Measurements from ENCODE around the gene RGS13. TPM values are rescaled to one million over a fixed set of nuclear protein-coding genes. Genes with fewer than 3 reads are reported as not detected.

RGS13 gene
- total and polyA plus RNA-seq, 2 donors (not counting 1 experiment from before 2014, with no cell fraction given), result not detected

- DNase-seq (ENCODE audit: low read depth in 2 of 2), result peak in 1 of 2 donors; percentile 40
- H3K4me3 ChIP-seq (replicated peaks in 1 of 4; ENCODE audit: control extremely low read depth in 1 of 4, insufficient read depth in 1 of 4, low read depth in 3 of 4, low read length in 4 of 4), result no peak overlapping the region
- no peaks in the 10 kb centered on the region for H3K36me3 ChIP-seq (ENCODE audit: control insufficient read depth, insufficient read depth, low read length)
- no peak overlapping the region for H2AFZ ChIP-seq (ENCODE audit: low read length)
- no peaks in the 10 kb centered on the region for H4K20me1 ChIP-seq (ENCODE audit: control insufficient read depth, extremely low read depth, insufficient read depth, low read length)
- H3K9ac ChIP-seq (ENCODE audit: insufficient read depth, low read length), result no peak overlapping the region
- TF ChIP-seq EZH2 (IDR thresholded peaks at IDR 0.05; ENCODE audit: low read length, missing control alignments), result no peak
- TF ChIP-seq, protein P1, sequence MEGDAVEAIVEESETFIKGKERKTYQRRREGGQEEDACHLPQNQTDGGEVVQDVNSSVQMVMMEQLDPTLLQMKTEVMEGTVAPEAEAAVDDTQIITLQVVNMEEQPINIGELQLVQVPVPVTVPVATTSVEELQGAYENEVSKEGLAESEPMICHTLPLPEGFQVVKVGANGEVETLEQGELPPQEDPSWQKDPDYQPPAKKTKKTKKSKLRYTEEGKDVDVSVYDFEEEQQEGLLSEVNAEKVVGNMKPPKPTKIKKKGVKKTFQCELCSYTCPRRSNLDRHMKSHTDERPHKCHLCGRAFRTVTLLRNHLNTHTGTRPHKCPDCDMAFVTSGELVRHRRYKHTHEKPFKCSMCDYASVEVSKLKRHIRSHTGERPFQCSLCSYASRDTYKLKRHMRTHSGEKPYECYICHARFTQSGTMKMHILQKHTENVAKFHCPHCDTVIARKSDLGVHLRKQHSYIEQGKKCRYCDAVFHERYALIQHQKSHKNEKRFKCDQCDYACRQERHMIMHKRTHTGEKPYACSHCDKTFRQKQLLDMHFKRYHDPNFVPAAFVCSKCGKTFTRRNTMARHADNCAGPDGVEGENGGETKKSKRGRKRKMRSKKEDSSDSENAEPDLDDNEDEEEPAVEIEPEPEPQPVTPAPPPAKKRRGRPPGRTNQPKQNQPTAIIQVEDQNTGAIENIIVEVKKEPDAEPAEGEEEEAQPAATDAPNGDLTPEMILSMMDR (conservative IDR thresholded peaks at IDR 0.05 in 1 of 2, IDR thresholded peaks at IDR 0.05 in 1 of 2; ENCODE audit: low read depth in 1 of 2, low read length in 2 of 2), result no peak
- no peaks in the 10 kb centered on the region for H3K9me3 ChIP-seq (ENCODE audit: control insufficient read depth, insufficient read depth, low read depth, low read length)
- H3K79me2 ChIP-seq (ENCODE audit: control insufficient read depth, insufficient read depth, low read length), result no peaks in the 10 kb centered on the region
- no peaks in the 10 kb centered on the region for H3K4me1 ChIP-seq (ENCODE audit: control insufficient read depth, extremely low read depth, insufficient read depth, low read length)
- no peak overlapping the region for H3K4me2 ChIP-seq (ENCODE audit: extremely low read depth, insufficient read depth, low read length)
- H3K27me3 ChIP-seq (ENCODE audit: control insufficient read depth, insufficient read depth, low read length), result no peaks in the 10 kb centered on the region
- no peak overlapping the region for H3K27ac ChIP-seq (ENCODE audit: insufficient read depth, low read length)
Measured at GRCh38 chr1:192589813-192590212, 46.1 kb upstream of the RGS13 start.

DNA sequence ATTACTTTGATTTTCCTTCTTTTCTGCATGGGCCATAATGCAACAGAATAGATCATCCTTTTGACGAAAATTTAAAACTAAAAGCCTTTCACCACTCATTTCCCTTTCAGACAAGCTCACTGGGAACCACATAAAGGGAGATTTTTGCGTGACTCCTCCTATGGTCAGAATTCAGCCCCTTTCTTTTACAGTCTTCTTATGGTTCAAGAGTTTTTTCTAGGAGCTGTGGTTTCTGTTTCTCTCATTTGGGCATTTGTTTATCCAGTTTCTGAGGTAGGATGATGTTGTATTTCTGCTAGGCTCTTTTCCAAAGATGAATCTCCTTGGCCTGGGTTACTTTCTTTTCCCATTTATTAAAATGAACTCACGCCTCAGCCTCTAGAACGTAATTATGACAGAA is 43.4 kb upstream of the RGS13 start:
- Histone ChIP-seq H3K9me3 (ENCODE audit: control insufficient read depth, insufficient read depth, low read depth, low read length) (no peaks in the 10 kb centered on the region), H3K79me2 (ENCODE audit: control insufficient read depth, insufficient read depth, low read length) (no peaks in the 10 kb centered on the region), H3K4me3 (replicated peaks in 1 of 4; ENCODE audit: control extremely low read depth in 1 of 4, insufficient read depth in 1 of 4, low read depth in 3 of 4, low read length in 4 of 4) (no peak overlapping the region), H3K27ac (ENCODE audit: insufficient read depth, low read length) (no peak overlapping the region), H3K36me3 (ENCODE audit: control insufficient read depth, insufficient read depth, low read length) (no peaks in the 10 kb centered on the region), H3K4me2 (ENCODE audit: extremely low read depth, insufficient read depth, low read length) (no peak overlapping the region), H3K4me1 (ENCODE audit: control insufficient read depth, extremely low read depth, insufficient read depth, low read length) (no peaks in the 10 kb centered on the region), H4K20me1 (ENCODE audit: control insufficient read depth, extremely low read depth, insufficient read depth, low read length) (no peaks in the 10 kb centered on the region), H3K9ac (ENCODE audit: insufficient read depth, low read length) (no peak overlapping the region), H3K27me3 (ENCODE audit: control insufficient read depth, insufficient read depth, low read length) (no peaks in the 10 kb centered on the region), H2AFZ (ENCODE audit: low read length) (peak overlapping the region; percentile 33)
- TF ChIP-seq, protein P1 (conservative IDR thresholded peaks at IDR 0.05 in 1 of 2, IDR thresholded peaks at IDR 0.05 in 1 of 2; ENCODE audit: low read depth in 1 of 2, low read length in 2 of 2), result no peak
- no peak for TF ChIP-seq EZH2 (IDR thresholded peaks at IDR 0.05; ENCODE audit: low read length, missing control alignments)
- no peak for DNase-seq (ENCODE audit: low read depth in 2 of 2)

GRCh38 chr1:192592981-192593708 is 42.8 kb upstream of the RGS13 start:
- no peaks in the 10 kb centered on the region for H3K27me3 ChIP-seq (ENCODE audit: control insufficient read depth, insufficient read depth, low read length)
- H3K9me3 ChIP-seq (ENCODE audit: control insufficient read depth, insufficient read depth, low read depth, low read length), result no peaks in the 10 kb centered on the region
- no peaks in the 10 kb centered on the region for H4K20me1 ChIP-seq (ENCODE audit: control insufficient read depth, extremely low read depth, insufficient read depth, low read length)
- H3K79me2 ChIP-seq (ENCODE audit: control insufficient read depth, insufficient read depth, low read length), result no peaks in the 10 kb centered on the region
- no peak overlapping the region for H3K4me3 ChIP-seq (replicated peaks in 1 of 4; ENCODE audit: control extremely low read depth in 1 of 4, insufficient read depth in 1 of 4, low read depth in 3 of 4, low read length in 4 of 4)
- no peak overlapping the region for H2AFZ ChIP-seq (ENCODE audit: low read length)
- peak in 1 of 2 donors; percentile 41 for DNase-seq (ENCODE audit: low read depth in 2 of 2)
- TF ChIP-seq, protein P1 (conservative IDR thresholded peaks at IDR 0.05 in 1 of 2, IDR thresholded peaks at IDR 0.05 in 1 of 2; ENCODE audit: low read depth in 1 of 2, low read length in 2 of 2), result no peak
- no peak for TF ChIP-seq EZH2 (IDR thresholded peaks at IDR 0.05; ENCODE audit: low read length, missing control alignments)
- no peak overlapping the region for H3K27ac ChIP-seq (ENCODE audit: insufficient read depth, low read length)
- no peaks in the 10 kb centered on the region for H3K4me1 ChIP-seq (ENCODE audit: control insufficient read depth, extremely low read depth, insufficient read depth, low read length)
- no peaks in the 10 kb centered on the region for H3K36me3 ChIP-seq (ENCODE audit: control insufficient read depth, insufficient read depth, low read length)
- peak overlapping the region; percentile 8 for H3K4me2 ChIP-seq (ENCODE audit: extremely low read depth, insufficient read depth, low read length)
- no peak overlapping the region for H3K9ac ChIP-seq (ENCODE audit: insufficient read depth, low read length)

Data from fibroblast of lung (primary cell).